ENCODE results near the gene SLC28A2. TPM values are rescaled to one million over a fixed set of nuclear protein-coding genes. Genes with fewer than 3 reads are reported as not detected.

SLC28A2 gene
- total RNA-seq, 2 experiments from 2014 or later = not detected

GRCh38 chr15:45279024-45279698, 27.1 kb downstream of the SLC28A2 start:
- TF ChIP-seq CTCF (conservative IDR thresholded peaks at IDR 0.05; ENCODE audit: low read length) = no peak
- TF ChIP-seq EZH2phosphoT487 (IDR thresholded peaks at IDR 0.05; ENCODE audit: borderline replicate concordance, low read depth, low read length) = no peak
- Histone ChIP-seq H3K9me2 (ENCODE audit: insufficient read depth, low read length) (no peaks in the 10 kb centered on the region), H3K4me2 (ENCODE audit: low read length) (peak overlapping the region; percentile 81), H3K4me3 (ENCODE audit: low read depth, low read length, poor library complexity, severe bottlenecking) (peak overlapping the region; percentile 78), H3K36me3 (ENCODE audit: insufficient read depth, low read length) (no peaks in the 10 kb centered on the region), H3K9me3 (ENCODE audit: low read length) (no peaks in the 10 kb centered on the region), H3K4me1 (ENCODE audit: insufficient read depth, low read length, poor library complexity, severe bottlenecking) (peaks cover 13% of the 10 kb centered on the region), H3K27ac (ENCODE audit: low read depth, low read length, poor library complexity, severe bottlenecking) (peak overlapping the region; percentile 18), H2AFZ (ENCODE audit: low read length) (peak overlapping the region; percentile 93), H3K79me2 (ENCODE audit: insufficient read depth, low read depth, low read length) (no peaks in the 10 kb centered on the region), H4K20me1 (ENCODE audit: insufficient read depth, low read length) (no peaks in the 10 kb centered on the region)
- BruUV-seq (replicated peaks) = no TSS peak
- ChIA-PET CTCF (ENCODE audit: unreplicated experiment) (interaction anchor here (1.1 kb wide), 1 partner anchor 116 kb away, joined by 3 read pairs; no protein-coding TSS in a partner anchor), POLR2A (interaction anchor here (0.5 to 2.2 kb wide), 8 partner anchors 9 to 123 kb away, joined by 3 to 6 read pairs (median 4); a partner anchor contains a TSS)
- peak; percentile 97 for DNase-seq (ENCODE audit: low spot score)
- intact Hi-C loops (cut with micrococcal nuclease; ENCODE audit: unreplicated experiment) = loop anchor here (2.0 kb wide), 2 partner anchors 78 to 124 kb away; a partner anchor contains a TSS

GRCh38 chr15:45285413-45285812, 33.4 kb downstream of the SLC28A2 start:
- Histone ChIP-seq H3K4me3 (ENCODE audit: low read depth, low read length, poor library complexity, severe bottlenecking) (no peak overlapping the region), H3K79me2 (ENCODE audit: insufficient read depth, low read depth, low read length) (no peaks in the 10 kb centered on the region), H3K36me3 (ENCODE audit: insufficient read depth, low read length) (no peaks in the 10 kb centered on the region), H3K4me2 (ENCODE audit: low read length) (no peak overlapping the region), H3K27ac (ENCODE audit: low read depth, low read length, poor library complexity, severe bottlenecking) (no peak overlapping the region), H3K9me2 (ENCODE audit: insufficient read depth, low read length) (no peaks in the 10 kb centered on the region), H2AFZ (ENCODE audit: low read length) (no peak overlapping the region), H3K4me1 (ENCODE audit: insufficient read depth, low read length, poor library complexity, severe bottlenecking) (no peaks in the 10 kb centered on the region), H4K20me1 (ENCODE audit: insufficient read depth, low read length) (no peaks in the 10 kb centered on the region), H3K9me3 (ENCODE audit: low read length) (no peaks in the 10 kb centered on the region)
- intact Hi-C loops (cut with micrococcal nuclease; ENCODE audit: unreplicated experiment) = no loop called here
- TF ChIP-seq CTCF (conservative IDR thresholded peaks at IDR 0.05; ENCODE audit: low read length) (no peak), EZH2phosphoT487 (IDR thresholded peaks at IDR 0.05; ENCODE audit: borderline replicate concordance, low read depth, low read length) (no peak)
- POLR2A ChIA-PET = no interaction called here
- CTCF ChIA-PET (ENCODE audit: unreplicated experiment) = no interaction called here
- DNase-seq (ENCODE audit: low spot score) = no peak
- no TSS peak for BruUV-seq (replicated peaks)

GRCh38 chr15:45287390-45287956, 35.4 kb downstream of the SLC28A2 start:
- Histone ChIP-seq H3K4me1 (ENCODE audit: insufficient read depth, low read length, poor library complexity, severe bottlenecking) (no peaks in the 10 kb centered on the region), H2AFZ (ENCODE audit: low read length) (no peak overlapping the region), H3K9me3 (ENCODE audit: low read length) (no peaks in the 10 kb centered on the region), H3K4me3 (ENCODE audit: low read depth, low read length, poor library complexity, severe bottlenecking) (no peak overlapping the region), H3K27ac (ENCODE audit: low read depth, low read length, poor library complexity, severe bottlenecking) (no peak overlapping the region), H4K20me1 (ENCODE audit: insufficient read depth, low read length) (no peaks in the 10 kb centered on the region), H3K36me3 (ENCODE audit: insufficient read depth, low read length) (no peaks in the 10 kb centered on the region), H3K9me2 (ENCODE audit: insufficient read depth, low read length) (no peaks in the 10 kb centered on the region), H3K4me2 (ENCODE audit: low read length) (no peak overlapping the region), H3K79me2 (ENCODE audit: insufficient read depth, low read depth, low read length) (no peaks in the 10 kb centered on the region)
- CTCF ChIA-PET (ENCODE audit: unreplicated experiment) = no interaction called here
- intact Hi-C loops (cut with micrococcal nuclease; ENCODE audit: unreplicated experiment) = no loop called here
- no TSS peak for BruUV-seq (replicated peaks)
- POLR2A ChIA-PET = interaction anchor here (1.4 kb wide), 1 partner anchor 8 kb away, joined by 4 read pairs; no protein-coding TSS in a partner anchor
- no peak for DNase-seq (ENCODE audit: low spot score)
- no peak for TF ChIP-seq EZH2phosphoT487 (IDR thresholded peaks at IDR 0.05; ENCODE audit: borderline replicate concordance, low read depth, low read length)
- TF ChIP-seq CTCF (conservative IDR thresholded peaks at IDR 0.05; ENCODE audit: low read length) = no peak
